C4-2B (cell line): ENCODE results near the gene ATP8B3.
"Not testable (repeated sequence)": the region's sequence is repeated elsewhere in the genome, so short reads cannot be mapped to it uniquely, and the experiment has no call there.

Experiments
- H3K27ac ChIP-seq: fragments of 450-650 bp; 2 replicates; pipeline ENCODE4 v1.5.1; 2017
- CTCF ChIP-seq: fragments of 450-650 bp; conservative IDR thresholded peaks from 2 replicates; pipeline ENCODE4 v1.5.1; 2017; ENCODE audit warnings: mild to moderate bottlenecking
- ZFX ChIP-seq: fragments of 450-650 bp; IDR thresholded peaks from 2 replicates; pipeline ENCODE4 v1.6.1; 2017

The ATP8B3 gene

GRCh38 chr19:1807030-1807694 lies 4.9 kb downstream of the ATP8B3 start:
- no peak overlapping the region for H3K27ac ChIP-seq
- TF ChIP-seq CTCF (no peak), ZFX (no peak)

- no peak for TF ChIP-seq ZFX
- TF ChIP-seq CTCF: no peak
- H3K27ac ChIP-seq: no peak overlapping the region
Measured at GRCh38 chr19:1806184-1807029, 5.7 kb downstream of the ATP8B3 start.

- TF ChIP-seq ZFX (no peak), CTCF (no peak)
Measured at GRCh38 chr19:1805401-1806183, 6.5 kb downstream of the ATP8B3 start.

GRCh38 chr19:1804858-1805257 lies 7.2 kb downstream of the ATP8B3 start:
- no peak overlapping the region for H3K27ac ChIP-seq
- no peak for TF ChIP-seq CTCF
- TF ChIP-seq ZFX: no peak

More at GRCh38 chr19:1805401-1806183, 6.5 kb downstream of the ATP8B3 start:
- H3K27ac ChIP-seq: no peak overlapping the region

- H3K27ac ChIP-seq: no peak overlapping the region
- TF ChIP-seq CTCF (no peak), ZFX (no peak)
Measured at GRCh38 chr19:1799695-1800342, 12.3 kb downstream of the ATP8B3 start.

- H3K27ac ChIP-seq: not testable (repeated sequence)
Measured at GRCh38 chr19:1797313-1797712, 14.8 kb downstream of the ATP8B3 start.

GRCh38 chr19:1796395-1797142 lies 15.5 kb downstream of the ATP8B3 start:
- TF ChIP-seq ZFX (no peak), CTCF (no peak)
- no peak overlapping the region for H3K27ac ChIP-seq
